ENCODE data around the gene PPM1F. TPM values are rescaled to one million over a fixed set of nuclear protein-coding genes. Genes with fewer than 3 reads are reported as not detected.
"Not testable (repeated sequence)": the region's sequence is repeated elsewhere in the genome, so short reads cannot be mapped to it uniquely, and the experiment has no call there.

Gene PPM1F
- polyA plus RNA-seq, 2 of the 4 experiments (the other 2 are of a cell fraction) = 11.0 to 14.2 TPM

DNA sequence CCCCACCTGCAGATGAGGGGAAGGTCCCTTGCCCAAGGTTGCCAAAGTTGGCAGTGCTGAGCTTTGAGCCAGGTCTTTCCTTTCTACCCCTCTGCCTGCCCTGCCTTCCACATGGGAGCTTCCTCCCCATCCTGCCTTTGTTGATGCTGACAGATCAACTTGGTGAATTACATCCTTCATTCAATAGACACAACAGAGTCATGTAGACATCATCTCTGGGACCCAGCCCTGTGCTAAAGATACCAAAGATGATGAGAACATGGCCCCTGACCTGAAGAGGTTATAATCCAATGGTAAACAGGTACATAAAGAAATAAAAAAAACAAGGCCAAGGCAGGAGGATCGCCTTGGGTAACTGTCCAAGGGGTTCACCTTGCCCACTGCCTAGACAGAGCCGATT is 42.8 kb downstream of the PPM1F start:
- H3K4me3 ChIP-seq = no peak overlapping the region
- FAIRE-seq (no peak), DNase-seq (ENCODE audit: low read depth in 1 of 2, low spot score in 1 of 2) (no peak), ATAC-seq (no peak)
- ChIA-PET CTCF (no interaction called here), POLR2A (no interaction called here)
- TF ChIP-seq, protein P1, sequence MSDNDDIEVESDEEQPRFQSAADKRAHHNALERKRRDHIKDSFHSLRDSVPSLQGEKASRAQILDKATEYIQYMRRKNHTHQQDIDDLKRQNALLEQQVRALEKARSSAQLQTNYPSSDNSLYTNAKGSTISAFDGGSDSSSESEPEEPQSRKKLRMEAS (IDR thresholded peaks at IDR 0.05) = no peak
- TF ChIP-seq GATA3 (IDR thresholded peaks at IDR 0.05; ENCODE audit: borderline replicate concordance) = no peak
- TF ChIP-seq MAZ (IDR thresholded peaks at IDR 0.05; ENCODE audit: borderline replicate concordance, low read depth, low read length) = no peak
- TF ChIP-seq, protein P2, sequence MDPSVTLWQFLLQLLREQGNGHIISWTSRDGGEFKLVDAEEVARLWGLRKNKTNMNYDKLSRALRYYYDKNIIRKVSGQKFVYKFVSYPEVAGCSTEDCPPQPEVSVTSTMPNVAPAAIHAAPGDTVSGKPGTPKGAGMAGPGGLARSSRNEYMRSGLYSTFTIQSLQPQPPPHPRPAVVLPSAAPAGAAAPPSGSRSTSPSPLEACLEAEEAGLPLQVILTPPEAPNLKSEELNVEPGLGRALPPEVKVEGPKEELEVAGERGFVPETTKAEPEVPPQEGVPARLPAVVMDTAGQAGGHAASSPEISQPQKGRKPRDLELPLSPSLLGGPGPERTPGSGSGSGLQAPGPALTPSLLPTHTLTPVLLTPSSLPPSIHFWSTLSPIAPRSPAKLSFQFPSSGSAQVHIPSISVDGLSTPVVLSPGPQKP (IDR thresholded peaks at IDR 0.05; ENCODE audit: low read depth, low read length) = no peak
- no peak for TF ChIP-seq ZFP36 (IDR thresholded peaks at IDR 0.05; ENCODE audit: borderline replicate concordance, partially characterized antibody)
- no peak for TF ChIP-seq HOXB5 (CRISPR knock-in tag; IDR thresholded peaks at IDR 0.05)
- no peak for TF ChIP-seq KDM5A (IDR thresholded peaks at IDR 0.05)
- TF ChIP-seq CHD2 (IDR thresholded peaks at IDR 0.05; ENCODE audit: low read length, partially characterized antibody) = no peak
- TF ChIP-seq CEBPB (IDR thresholded peaks at IDR 0.05) = no peak
- TF ChIP-seq POLR2A (IDR thresholded peaks at IDR 0.05; ENCODE audit: low read length) = no peak
- no peak for TF ChIP-seq ZSCAN20 (CRISPR knock-in tag; IDR thresholded peaks at IDR 0.05)
- TF ChIP-seq PHF8 (IDR thresholded peaks at IDR 0.05; ENCODE audit: borderline replicate concordance, low read depth) = no peak
- TF ChIP-seq, protein P3, sequence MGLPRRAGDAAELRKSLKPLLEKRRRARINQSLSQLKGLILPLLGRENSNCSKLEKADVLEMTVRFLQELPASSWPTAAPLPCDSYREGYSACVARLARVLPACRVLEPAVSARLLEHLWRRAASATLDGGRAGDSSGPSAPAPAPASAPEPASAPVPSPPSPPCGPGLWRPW (IDR thresholded peaks at IDR 0.05) = no peak
- TF ChIP-seq, protein P4, sequence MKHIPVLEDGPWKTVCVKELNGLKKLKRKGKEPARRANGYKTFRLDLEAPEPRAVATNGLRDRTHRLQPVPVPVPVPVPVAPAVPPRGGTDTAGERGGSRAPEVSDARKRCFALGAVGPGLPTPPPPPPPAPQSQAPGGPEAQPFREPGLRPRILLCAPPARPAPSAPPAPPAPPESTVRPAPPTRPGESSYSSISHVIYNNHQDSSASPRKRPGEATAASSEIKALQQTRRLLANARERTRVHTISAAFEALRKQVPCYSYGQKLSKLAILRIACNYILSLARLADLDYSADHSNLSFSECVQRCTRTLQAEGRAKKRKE (CRISPR knock-in tag; IDR thresholded peaks at IDR 0.05; ENCODE audit: low read depth) = no peak
- TF ChIP-seq, protein P5, sequence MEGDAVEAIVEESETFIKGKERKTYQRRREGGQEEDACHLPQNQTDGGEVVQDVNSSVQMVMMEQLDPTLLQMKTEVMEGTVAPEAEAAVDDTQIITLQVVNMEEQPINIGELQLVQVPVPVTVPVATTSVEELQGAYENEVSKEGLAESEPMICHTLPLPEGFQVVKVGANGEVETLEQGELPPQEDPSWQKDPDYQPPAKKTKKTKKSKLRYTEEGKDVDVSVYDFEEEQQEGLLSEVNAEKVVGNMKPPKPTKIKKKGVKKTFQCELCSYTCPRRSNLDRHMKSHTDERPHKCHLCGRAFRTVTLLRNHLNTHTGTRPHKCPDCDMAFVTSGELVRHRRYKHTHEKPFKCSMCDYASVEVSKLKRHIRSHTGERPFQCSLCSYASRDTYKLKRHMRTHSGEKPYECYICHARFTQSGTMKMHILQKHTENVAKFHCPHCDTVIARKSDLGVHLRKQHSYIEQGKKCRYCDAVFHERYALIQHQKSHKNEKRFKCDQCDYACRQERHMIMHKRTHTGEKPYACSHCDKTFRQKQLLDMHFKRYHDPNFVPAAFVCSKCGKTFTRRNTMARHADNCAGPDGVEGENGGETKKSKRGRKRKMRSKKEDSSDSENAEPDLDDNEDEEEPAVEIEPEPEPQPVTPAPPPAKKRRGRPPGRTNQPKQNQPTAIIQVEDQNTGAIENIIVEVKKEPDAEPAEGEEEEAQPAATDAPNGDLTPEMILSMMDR (IDR thresholded peaks at IDR 0.05) = no peak
- TF ChIP-seq RFX5 (IDR thresholded peaks at IDR 0.05) = no peak
- TF ChIP-seq BHLHE40 (IDR thresholded peaks at IDR 0.05; ENCODE audit: low read depth, low read length) = no peak
- no peak for TF ChIP-seq POLR2AphosphoS2 (conservative IDR thresholded peaks at IDR 0.05; ENCODE audit: low read length)
- TF ChIP-seq HEYL (CRISPR knock-in tag; IDR thresholded peaks at IDR 0.05) = no peak
- TF ChIP-seq HOXA7 (CRISPR knock-in tag; IDR thresholded peaks at IDR 0.05) = no peak
- 78% methylated on average over 2 of the region's 2 CpGs for WGBS (ENCODE audit: missing lambda C conversion rate)
- no peaks in the 10 kb centered on the region for H3K9me3 ChIP-seq
- H3K27ac ChIP-seq = no peak overlapping the region
- no peak overlapping the region for H3K4me2 ChIP-seq
- no peaks in the 10 kb centered on the region for H3K4me1 ChIP-seq

DNA sequence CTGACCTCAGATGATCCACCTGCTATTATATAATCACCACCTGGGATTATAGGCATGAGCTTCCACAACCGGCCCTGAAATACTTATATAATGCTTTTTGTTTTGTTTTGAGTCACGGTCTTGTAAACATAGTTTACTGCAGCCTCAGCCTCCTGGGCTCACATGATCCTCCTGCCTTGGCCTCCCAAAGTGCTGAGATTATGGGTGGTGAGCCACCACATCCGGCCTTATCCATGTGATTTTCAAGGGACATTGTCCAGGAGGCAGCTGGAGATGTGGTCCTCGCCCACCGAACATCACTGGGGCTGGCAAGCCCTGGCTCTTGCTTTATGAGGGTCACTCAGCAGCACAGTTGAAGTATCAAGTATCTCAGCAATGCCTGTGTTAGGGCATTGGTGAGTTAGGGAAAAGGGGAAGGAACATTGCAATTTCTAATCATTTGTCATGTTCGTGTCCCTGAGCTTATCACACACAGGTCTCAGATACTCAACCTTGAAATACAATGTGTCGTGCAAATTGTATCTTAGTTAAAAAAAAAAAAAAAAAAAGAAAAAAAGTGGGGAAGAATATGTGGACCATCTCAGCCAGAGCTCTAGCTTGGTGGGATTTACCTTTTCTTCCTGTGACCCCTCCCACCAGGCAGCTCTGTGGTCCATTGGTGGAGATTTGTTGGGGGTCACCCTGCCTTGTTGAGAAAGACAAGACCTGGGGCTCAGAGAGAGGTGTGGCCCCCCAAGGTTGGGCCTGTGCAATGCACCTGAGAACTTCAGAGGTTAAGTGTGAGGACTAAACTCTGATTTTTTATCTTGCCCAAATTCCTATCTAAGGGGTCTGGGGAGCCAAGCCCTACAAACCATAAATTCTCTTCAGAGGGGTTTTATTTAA is 44.8 kb downstream of the PPM1F start:
- Histone ChIP-seq H3K27ac (no peak overlapping the region), H3K4me2 (no peak overlapping the region), H3K4me1 (no peaks in the 10 kb centered on the region), H3K9me3 (no peaks in the 10 kb centered on the region), H3K4me3 (no peak overlapping the region)
- TF ChIP-seq, protein P6, sequence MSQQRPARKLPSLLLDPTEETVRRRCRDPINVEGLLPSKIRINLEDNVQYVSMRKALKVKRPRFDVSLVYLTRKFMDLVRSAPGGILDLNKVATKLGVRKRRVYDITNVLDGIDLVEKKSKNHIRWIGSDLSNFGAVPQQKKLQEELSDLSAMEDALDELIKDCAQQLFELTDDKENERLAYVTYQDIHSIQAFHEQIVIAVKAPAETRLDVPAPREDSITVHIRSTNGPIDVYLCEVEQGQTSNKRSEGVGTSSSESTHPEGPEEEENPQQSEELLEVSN (IDR thresholded peaks at IDR 0.05; ENCODE audit: borderline replicate concordance, low read depth) = no peak
- TF ChIP-seq, protein P1 (IDR thresholded peaks at IDR 0.05) = no peak
- no peak for TF ChIP-seq FOSL2 (IDR thresholded peaks at IDR 0.05)
- TF ChIP-seq FOSL2 (CRISPR knock-in tag; IDR thresholded peaks at IDR 0.05) = no peak
- TF ChIP-seq FOXS1 (CRISPR knock-in tag; IDR thresholded peaks at IDR 0.05) = no peak
- no peak for TF ChIP-seq MYC (IDR thresholded peaks at IDR 0.05; ENCODE audit: borderline replicate concordance, low read length)
- TF ChIP-seq CEBPB (IDR thresholded peaks at IDR 0.05) = no peak
- ATAC-seq = no peak
- FAIRE-seq = no peak
- ChIA-PET CTCF (interaction anchor here (0.6 to 2.5 kb wide), 3 partner anchors 10 to 62 kb away, joined by 3 to 8 read pairs (median 3); no protein-coding TSS in a partner anchor), POLR2A (no interaction called here)
- 85% methylated on average over 7 of the region's 7 CpGs for WGBS (ENCODE audit: missing lambda C conversion rate)
- no peak for DNase-seq (ENCODE audit: low read depth in 1 of 2, low spot score in 1 of 2)

DNA sequence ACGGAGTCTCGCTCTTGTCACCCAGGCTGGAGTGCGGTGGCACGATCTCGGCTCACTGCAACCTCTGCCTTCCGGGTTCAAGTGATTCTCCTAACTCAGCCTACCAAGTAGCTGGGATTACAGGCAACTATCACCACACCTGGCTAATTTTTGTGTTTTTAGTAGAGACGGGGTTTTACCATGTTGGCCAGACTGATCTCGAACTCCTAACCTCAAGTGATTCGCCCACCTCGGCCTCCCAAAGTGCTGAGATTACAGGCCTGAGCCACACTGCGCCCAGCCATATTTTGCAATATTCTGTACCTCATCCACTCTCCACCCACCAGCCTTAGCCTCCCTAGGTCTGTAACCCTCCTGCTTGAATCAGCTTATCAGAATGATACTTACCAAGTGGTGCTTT is 47.4 kb downstream of the PPM1F start:
- FAIRE-seq; ATAC-seq; H3K4me3 ChIP-seq; DNase-seq (ENCODE audit: low read depth in 1 of 2, low spot score in 1 of 2); H3K4me2 ChIP-seq; H3K27ac ChIP-seq; POLR2A ChIA-PET; H3K9me3 ChIP-seq; H3K4me1 ChIP-seq: not testable (repeated sequence)
- WGBS (ENCODE audit: missing lambda C conversion rate) = 91% methylated on average over 11 of the region's 11 CpGs
- CTCF ChIA-PET = interaction anchor here (0.7 kb wide), 1 partner anchor 16 kb away, joined by 3 read pairs; no protein-coding TSS in a partner anchor
